Measurements from ENCODE around the gene ZMYND8.
"Not testable (repeated sequence)": the region's sequence is repeated elsewhere in the genome, so short reads cannot be mapped to it uniquely, and the experiment has no call there.

Gene ZMYND8

GRCh38 chr20:47356526-47357295, at the start of gene ZMYND8:
ZMYND8 (minus strand) TSS chr20:47356699; CDS start chr20:47356670, 29 bp downstream.
- Mint-ChIP-seq H3K36me3 (ENCODE audit: low read depth) (peaks cover 15% of the 10 kb centered on the region), H3K4me1 (ENCODE audit: low read depth) (peaks cover 48% of the 10 kb centered on the region), H3K9me3 (no peaks in the 10 kb centered on the region), H3K27ac (peak within 1 kb of the TSS; percentile 97), H3K4me3 (peak within 1 kb of the TSS; percentile 80), H3K27me3 (ENCODE audit: low read depth) (no peaks in the 10 kb centered on the region)

- Mint-ChIP-seq H3K27ac (no peak overlapping the region), H3K36me3 (ENCODE audit: low read depth) (no peaks in the 10 kb centered on the region), H3K4me1 (ENCODE audit: low read depth) (peaks cover 4% of the 10 kb centered on the region), H3K4me3 (no peak overlapping the region), H3K27me3 (ENCODE audit: low read depth) (no peaks in the 10 kb centered on the region), H3K9me3 (no peaks in the 10 kb centered on the region)
Observed at GRCh38 chr20:47405775-47406325, 49.4 kb upstream of the ZMYND8 start.

GRCh38 chr20:47400685-47401084, 44.2 kb upstream of the ZMYND8 start:
- H3K27me3 Mint-ChIP-seq (ENCODE audit: low read depth): no peaks in the 10 kb centered on the region
- H3K36me3 Mint-ChIP-seq (ENCODE audit: low read depth): no peaks in the 10 kb centered on the region
- H3K4me3 Mint-ChIP-seq: no peak overlapping the region
- peaks cover 4% of the 10 kb centered on the region for H3K4me1 Mint-ChIP-seq (ENCODE audit: low read depth)
- H3K27ac Mint-ChIP-seq: no peak overlapping the region
- peaks cover 6% of the 10 kb centered on the region for H3K9me3 Mint-ChIP-seq

GRCh38 chr20:47397652-47398301, 41.3 kb upstream of the ZMYND8 start:
- Mint-ChIP-seq H3K36me3 (ENCODE audit: low read depth) (no peaks in the 10 kb centered on the region), H3K27me3 (ENCODE audit: low read depth) (no peaks in the 10 kb centered on the region), H3K4me3 (peak overlapping the region; percentile 4), H3K4me1 (ENCODE audit: low read depth) (peaks cover 5% of the 10 kb centered on the region), H3K9me3 (peaks cover 6% of the 10 kb centered on the region), H3K27ac (no peak overlapping the region)

- no peak overlapping the region for H3K27ac Mint-ChIP-seq
- no peaks in the 10 kb centered on the region for H3K36me3 Mint-ChIP-seq (ENCODE audit: low read depth)
- peaks cover 13% of the 10 kb centered on the region for H3K4me1 Mint-ChIP-seq (ENCODE audit: low read depth)
- H3K4me3 Mint-ChIP-seq: no peak overlapping the region
- no peaks in the 10 kb centered on the region for H3K27me3 Mint-ChIP-seq (ENCODE audit: low read depth)
- peaks cover 6% of the 10 kb centered on the region for H3K9me3 Mint-ChIP-seq
Observed at GRCh38 chr20:47396762-47397476, 40.4 kb upstream of the ZMYND8 start.

GRCh38 chr20:47393796-47394514, 37.5 kb upstream of the ZMYND8 start:
- H3K36me3 Mint-ChIP-seq (ENCODE audit: low read depth); H3K9me3 Mint-ChIP-seq; H3K4me3 Mint-ChIP-seq; H3K27me3 Mint-ChIP-seq (ENCODE audit: low read depth); H3K27ac Mint-ChIP-seq: not testable (repeated sequence)
- H3K4me1 Mint-ChIP-seq (ENCODE audit: low read depth): peaks cover 17% of the 10 kb centered on the region

GRCh38 chr20:47392721-47393073, 36.2 kb upstream of the ZMYND8 start:
- no peak overlapping the region for H3K4me3 Mint-ChIP-seq
- no peak overlapping the region for H3K27ac Mint-ChIP-seq
- no peaks in the 10 kb centered on the region for H3K36me3 Mint-ChIP-seq (ENCODE audit: low read depth)
- no peaks in the 10 kb centered on the region for H3K27me3 Mint-ChIP-seq (ENCODE audit: low read depth)
- peaks cover 5% of the 10 kb centered on the region for H3K9me3 Mint-ChIP-seq
- peaks cover 13% of the 10 kb centered on the region for H3K4me1 Mint-ChIP-seq (ENCODE audit: low read depth)

- Mint-ChIP-seq H3K27ac (peak overlapping the region; percentile 38), H3K4me3 (no peak overlapping the region), H3K4me1 (ENCODE audit: low read depth) (peaks cover 13% of the 10 kb centered on the region)
Observed at GRCh38 chr20:47392015-47392720, 35.7 kb upstream of the ZMYND8 start.

GRCh38 chr20:47391276-47392010, 34.9 kb upstream of the ZMYND8 start:
- Mint-ChIP-seq H3K27ac (peak overlapping the region; percentile 38), H3K4me3 (no peak overlapping the region), H3K4me1 (ENCODE audit: low read depth) (peaks cover 13% of the 10 kb centered on the region), H3K27me3 (ENCODE audit: low read depth) (no peaks in the 10 kb centered on the region), H3K36me3 (ENCODE audit: low read depth) (no peaks in the 10 kb centered on the region), H3K9me3 (peaks cover 5% of the 10 kb centered on the region)

More at GRCh38 chr20:47392015-47392720, 35.7 kb upstream of the ZMYND8 start:
- Mint-ChIP-seq H3K9me3 (peaks cover 5% of the 10 kb centered on the region), H3K27me3 (ENCODE audit: low read depth) (no peaks in the 10 kb centered on the region), H3K36me3 (ENCODE audit: low read depth) (no peaks in the 10 kb centered on the region)

- Mint-ChIP-seq H3K4me1 (ENCODE audit: low read depth) (peaks cover 13% of the 10 kb centered on the region), H3K4me3 (no peak overlapping the region), H3K36me3 (ENCODE audit: low read depth) (no peaks in the 10 kb centered on the region), H3K9me3 (peaks cover 5% of the 10 kb centered on the region), H3K27me3 (ENCODE audit: low read depth) (no peaks in the 10 kb centered on the region), H3K27ac (no peak overlapping the region)
Observed at GRCh38 chr20:47389867-47390347, 33.4 kb upstream of the ZMYND8 start.

GRCh38 chr20:47385968-47386367, 29.5 kb upstream of the ZMYND8 start:
- H3K4me3 Mint-ChIP-seq; H3K36me3 Mint-ChIP-seq (ENCODE audit: low read depth); H3K27me3 Mint-ChIP-seq (ENCODE audit: low read depth); H3K27ac Mint-ChIP-seq; H3K9me3 Mint-ChIP-seq; H3K4me1 Mint-ChIP-seq (ENCODE audit: low read depth): not testable (repeated sequence)

- Mint-ChIP-seq H3K27me3 (ENCODE audit: low read depth) (no peaks in the 10 kb centered on the region), H3K36me3 (ENCODE audit: low read depth) (no peaks in the 10 kb centered on the region), H3K27ac (no peak overlapping the region), H3K9me3 (no peaks in the 10 kb centered on the region), H3K4me1 (ENCODE audit: low read depth) (peaks cover 23% of the 10 kb centered on the region), H3K4me3 (no peak overlapping the region)
Observed at GRCh38 chr20:47382746-47383415, 26.4 kb upstream of the ZMYND8 start.

GRCh38 chr20:47380481-47380880, 24.0 kb upstream of the ZMYND8 start:
- H3K27me3 Mint-ChIP-seq (ENCODE audit: low read depth): no peaks in the 10 kb centered on the region
- H3K4me3 Mint-ChIP-seq: no peak overlapping the region
- H3K9me3 Mint-ChIP-seq: no peaks in the 10 kb centered on the region
- peak overlapping the region; percentile 76 for H3K27ac Mint-ChIP-seq
- no peaks in the 10 kb centered on the region for H3K36me3 Mint-ChIP-seq (ENCODE audit: low read depth)
- peaks cover 26% of the 10 kb centered on the region for H3K4me1 Mint-ChIP-seq (ENCODE audit: low read depth)
